ENCODE results near the gene AFF3. TPM values are rescaled to one million over a fixed set of nuclear protein-coding genes. Genes with fewer than 3 reads are reported as not detected.
A peak's percentile ranks its signal among the peaks of the same experiment; 100 is the strongest.
"Not testable (repeated sequence)": the region's sequence is repeated elsewhere in the genome, so short reads cannot be mapped to it uniquely, and the experiment has no call there.

AFF3 gene
- total RNA-seq, 1 donor from 2014 or later, result 44.6 TPM

DNA sequence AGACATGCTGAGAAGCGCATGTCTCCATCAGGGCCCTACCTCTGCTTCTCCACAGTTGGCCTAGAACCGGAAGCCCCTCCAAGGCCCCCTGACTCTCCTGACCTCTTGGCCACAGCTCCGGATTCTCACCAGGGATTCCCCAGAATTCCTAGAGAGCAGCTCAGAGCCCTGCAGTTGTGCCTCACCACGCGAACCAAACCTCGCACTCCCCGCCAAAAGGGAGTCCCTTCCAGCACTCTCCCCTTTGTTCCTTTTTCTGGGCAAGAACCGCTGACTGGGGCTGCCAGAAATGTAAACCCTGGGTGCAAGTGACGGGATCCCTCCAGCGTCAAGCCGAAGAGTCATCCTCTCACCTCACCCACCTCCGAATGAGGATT, 36.7 kb downstream of the AFF3 start:
- Histone ChIP-seq H3K9me3 (no peaks in the 10 kb centered on the region), H3K4me3 (peak overlapping the region; percentile 51), H3K27me3 (peaks cover 20% of the 10 kb centered on the region), H3K27ac (peak overlapping the region; percentile 42), H3K4me1 (peaks cover 8% of the 10 kb centered on the region), H3K36me3 (no peaks in the 10 kb centered on the region)
- intact Hi-C loops (cut with DNase I), result no loop called here
- TF ChIP-seq, protein P1, sequence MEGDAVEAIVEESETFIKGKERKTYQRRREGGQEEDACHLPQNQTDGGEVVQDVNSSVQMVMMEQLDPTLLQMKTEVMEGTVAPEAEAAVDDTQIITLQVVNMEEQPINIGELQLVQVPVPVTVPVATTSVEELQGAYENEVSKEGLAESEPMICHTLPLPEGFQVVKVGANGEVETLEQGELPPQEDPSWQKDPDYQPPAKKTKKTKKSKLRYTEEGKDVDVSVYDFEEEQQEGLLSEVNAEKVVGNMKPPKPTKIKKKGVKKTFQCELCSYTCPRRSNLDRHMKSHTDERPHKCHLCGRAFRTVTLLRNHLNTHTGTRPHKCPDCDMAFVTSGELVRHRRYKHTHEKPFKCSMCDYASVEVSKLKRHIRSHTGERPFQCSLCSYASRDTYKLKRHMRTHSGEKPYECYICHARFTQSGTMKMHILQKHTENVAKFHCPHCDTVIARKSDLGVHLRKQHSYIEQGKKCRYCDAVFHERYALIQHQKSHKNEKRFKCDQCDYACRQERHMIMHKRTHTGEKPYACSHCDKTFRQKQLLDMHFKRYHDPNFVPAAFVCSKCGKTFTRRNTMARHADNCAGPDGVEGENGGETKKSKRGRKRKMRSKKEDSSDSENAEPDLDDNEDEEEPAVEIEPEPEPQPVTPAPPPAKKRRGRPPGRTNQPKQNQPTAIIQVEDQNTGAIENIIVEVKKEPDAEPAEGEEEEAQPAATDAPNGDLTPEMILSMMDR (IDR thresholded peaks at IDR 0.05), result no peak
- no peak for ATAC-seq
- no peak for DNase-seq

DNA sequence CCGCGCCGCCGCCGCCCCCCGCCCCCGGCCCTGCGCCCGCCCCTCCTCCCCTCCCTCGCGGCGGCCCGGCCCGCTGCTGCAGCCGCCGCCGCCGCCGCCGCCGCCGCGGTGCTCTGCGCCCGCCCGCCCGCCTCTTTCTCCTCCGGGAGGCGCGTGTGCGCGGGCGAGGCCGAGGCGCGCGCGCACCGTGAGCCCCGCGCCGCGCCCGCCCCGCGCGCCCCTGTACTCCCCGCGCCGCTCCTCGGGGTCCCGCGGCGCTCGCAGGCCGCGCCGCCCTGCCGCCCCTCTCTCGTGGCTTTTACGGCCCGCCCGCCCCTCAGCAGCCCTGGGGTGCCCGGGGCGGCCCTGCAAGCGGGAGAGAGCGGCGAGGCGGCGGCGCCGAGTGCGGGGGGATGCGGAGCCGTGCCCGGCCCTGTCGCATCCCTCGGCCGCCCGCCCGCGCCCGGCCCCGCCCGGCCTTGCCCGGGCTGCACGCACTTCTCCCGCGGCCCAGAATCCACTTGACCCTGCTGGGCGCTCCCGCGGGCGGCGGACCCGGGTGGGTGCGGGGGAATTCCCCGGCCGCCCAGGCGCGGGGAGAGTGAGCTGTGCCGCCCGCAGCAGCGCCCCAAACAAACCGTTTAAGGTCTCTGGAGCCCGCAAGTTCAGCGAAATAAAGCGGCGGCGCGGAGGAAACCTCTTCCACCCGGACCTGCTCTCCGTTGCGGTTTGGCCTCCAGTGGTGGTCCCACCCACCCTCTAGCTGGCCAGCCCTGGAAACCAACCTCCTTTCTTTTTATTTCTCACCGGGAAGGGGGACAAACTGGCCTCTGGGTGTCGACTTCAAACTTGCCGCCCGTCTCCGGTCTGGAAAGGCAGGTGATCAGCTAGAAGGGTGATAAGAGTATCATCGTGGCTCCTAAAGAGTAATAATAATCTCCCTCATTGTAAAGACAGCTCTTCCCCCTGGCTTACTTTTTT, 37.4 kb downstream of the AFF3 start:
- H3K27me3 ChIP-seq, result peaks cover 20% of the 10 kb centered on the region
- peak overlapping the region; percentile 42 for H3K27ac ChIP-seq
- ATAC-seq (peak; percentile 74), DNase-seq (peak; percentile 66)
- H3K4me1 ChIP-seq, result peaks cover 8% of the 10 kb centered on the region
- intact Hi-C loops (cut with DNase I), result no loop called here
- peak overlapping the region; percentile 51 for H3K4me3 ChIP-seq
- H3K36me3 ChIP-seq, result no peaks in the 10 kb centered on the region
- TF ChIP-seq, protein P1 (IDR thresholded peaks at IDR 0.05), result no peak
- H3K9me3 ChIP-seq, result no peaks in the 10 kb centered on the region

DNA sequence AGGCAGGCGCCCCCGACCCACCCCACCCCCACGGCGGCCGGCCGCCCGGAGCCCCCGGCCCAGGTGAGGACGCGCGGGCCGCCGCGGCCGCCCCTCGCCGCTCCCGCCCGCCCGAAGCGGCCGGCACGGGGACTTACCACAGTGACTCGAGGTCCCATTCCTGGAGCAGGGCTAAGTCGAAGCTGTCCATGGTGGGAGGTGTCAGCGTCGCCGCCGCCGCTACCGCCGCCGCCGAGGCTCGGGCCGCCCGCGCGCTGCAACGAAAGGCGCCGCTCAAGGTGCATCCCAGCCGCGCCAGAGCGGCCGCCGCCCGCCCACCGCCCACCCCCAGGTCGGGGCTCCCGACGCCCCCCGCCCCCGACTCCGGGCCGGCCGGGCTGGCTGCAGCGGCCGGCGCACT, 38.1 kb downstream of the AFF3 start:
- intact Hi-C loops (cut with DNase I); H3K4me3 ChIP-seq; DNase-seq; H3K36me3 ChIP-seq; H3K27ac ChIP-seq; H3K4me1 ChIP-seq; H3K9me3 ChIP-seq: not testable (repeated sequence)
- H3K27me3 ChIP-seq, result peaks cover 20% of the 10 kb centered on the region
- ATAC-seq, result peak; percentile 59

DNA sequence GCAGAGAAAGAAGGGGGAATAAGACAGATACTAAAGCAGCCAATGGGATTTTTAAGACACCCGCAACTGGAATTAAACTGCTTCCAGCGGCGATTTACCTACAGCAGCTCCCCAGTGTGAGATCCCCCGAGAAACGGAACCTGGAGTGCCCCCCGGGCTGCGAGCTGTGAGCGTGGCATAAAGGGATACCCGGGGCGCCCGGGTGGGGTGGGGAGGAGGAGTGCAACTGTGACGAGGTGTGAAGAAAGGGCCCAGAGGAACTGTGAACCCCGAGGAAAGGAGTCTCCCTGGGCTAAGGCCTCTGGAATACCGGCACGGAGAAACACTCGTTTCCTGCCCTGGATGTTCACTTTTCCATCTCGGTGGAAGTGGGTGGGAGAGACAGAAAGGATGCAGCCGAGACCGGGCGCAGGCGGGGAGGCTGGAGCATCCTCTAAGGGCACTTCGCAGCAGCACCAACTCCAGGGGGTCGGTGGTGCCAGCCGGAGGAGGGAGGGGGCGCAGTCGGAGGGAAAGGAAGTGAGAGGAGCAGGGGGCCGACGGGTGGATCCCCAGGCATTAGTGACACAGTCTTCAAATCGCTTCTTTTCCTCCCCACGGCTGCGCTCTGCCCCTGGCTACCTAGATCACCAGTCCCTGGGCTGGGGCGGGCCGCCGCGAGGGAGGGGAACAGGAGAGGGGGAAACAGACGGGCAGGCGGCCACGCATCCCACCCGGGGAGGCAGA, 38.7 kb downstream of the AFF3 start:
- H3K36me3 ChIP-seq; H3K27ac ChIP-seq; H3K9me3 ChIP-seq; DNase-seq; H3K4me3 ChIP-seq; H3K4me1 ChIP-seq; intact Hi-C loops (cut with DNase I): not testable (repeated sequence)
- ATAC-seq, result peak; percentile 39
- peaks cover 20% of the 10 kb centered on the region for H3K27me3 ChIP-seq

DNA sequence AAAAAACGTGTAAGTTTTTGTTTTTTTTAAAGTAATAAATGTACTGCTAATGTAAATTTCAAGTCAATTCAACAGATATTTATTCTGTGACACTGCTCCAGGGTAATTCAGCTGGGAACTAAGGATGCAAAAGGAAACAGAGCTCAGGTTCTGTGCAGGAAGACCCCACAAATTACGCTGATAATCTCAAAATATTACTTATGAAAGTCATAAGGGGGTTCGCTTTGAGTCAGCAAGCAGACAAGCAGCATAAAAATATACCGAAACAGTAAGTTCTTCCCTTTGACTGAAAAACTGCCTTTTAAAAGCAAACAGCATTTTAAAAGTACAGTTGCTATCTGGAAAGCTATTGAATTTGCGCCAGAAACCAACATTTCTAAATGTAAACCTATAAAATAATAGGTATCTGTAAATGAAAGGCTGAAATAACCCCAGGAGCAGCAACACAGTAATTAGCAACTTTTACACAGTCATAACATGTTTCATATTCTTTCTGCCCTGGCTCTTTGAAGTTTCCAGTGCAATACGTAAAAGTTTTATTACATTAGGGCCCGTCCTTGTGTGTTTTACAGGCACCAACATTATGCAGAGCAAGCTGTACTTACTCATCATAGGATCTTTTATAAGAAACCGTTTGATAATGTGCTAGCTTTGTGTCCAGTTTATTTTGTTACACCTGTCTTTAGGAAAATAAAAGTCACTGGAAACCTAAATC, 39.8 kb downstream of the AFF3 start:
- intact Hi-C loops (cut with DNase I); ATAC-seq: not testable (repeated sequence)

DNA sequence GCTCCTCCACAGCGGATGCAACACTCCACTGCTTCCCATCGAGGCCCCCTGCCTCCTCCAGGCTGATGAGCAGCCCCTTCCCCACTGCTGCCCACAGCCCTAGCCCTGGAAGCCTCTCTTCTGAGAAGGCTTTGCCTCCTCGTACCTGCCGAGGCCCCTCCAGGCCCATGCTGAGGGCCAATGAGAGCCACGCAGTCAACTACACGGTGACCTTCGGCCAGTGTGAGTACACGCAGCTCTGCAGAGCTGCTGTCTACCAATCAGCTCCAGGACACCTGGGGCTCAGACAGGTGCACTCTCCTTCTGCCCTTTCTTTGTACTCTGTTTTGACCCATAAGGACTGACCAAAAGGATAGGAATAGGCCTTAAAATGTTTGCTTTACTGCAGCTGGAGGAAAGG, 43.5 kb downstream of the AFF3 start:
- H3K36me3 ChIP-seq; ATAC-seq; DNase-seq; H3K27ac ChIP-seq; H3K9me3 ChIP-seq; H3K4me1 ChIP-seq; intact Hi-C loops (cut with DNase I); H3K4me3 ChIP-seq; H3K27me3 ChIP-seq: not testable (repeated sequence)

More for the DNA sequence above, 39.8 kb downstream of the AFF3 start:
- not testable (repeated sequence) for H3K36me3 ChIP-seq, H3K4me3 ChIP-seq, H3K9me3 ChIP-seq, DNase-seq, H3K27ac ChIP-seq, H3K4me1 ChIP-seq
- peaks cover 10% of the 10 kb centered on the region for H3K27me3 ChIP-seq

DNA sequence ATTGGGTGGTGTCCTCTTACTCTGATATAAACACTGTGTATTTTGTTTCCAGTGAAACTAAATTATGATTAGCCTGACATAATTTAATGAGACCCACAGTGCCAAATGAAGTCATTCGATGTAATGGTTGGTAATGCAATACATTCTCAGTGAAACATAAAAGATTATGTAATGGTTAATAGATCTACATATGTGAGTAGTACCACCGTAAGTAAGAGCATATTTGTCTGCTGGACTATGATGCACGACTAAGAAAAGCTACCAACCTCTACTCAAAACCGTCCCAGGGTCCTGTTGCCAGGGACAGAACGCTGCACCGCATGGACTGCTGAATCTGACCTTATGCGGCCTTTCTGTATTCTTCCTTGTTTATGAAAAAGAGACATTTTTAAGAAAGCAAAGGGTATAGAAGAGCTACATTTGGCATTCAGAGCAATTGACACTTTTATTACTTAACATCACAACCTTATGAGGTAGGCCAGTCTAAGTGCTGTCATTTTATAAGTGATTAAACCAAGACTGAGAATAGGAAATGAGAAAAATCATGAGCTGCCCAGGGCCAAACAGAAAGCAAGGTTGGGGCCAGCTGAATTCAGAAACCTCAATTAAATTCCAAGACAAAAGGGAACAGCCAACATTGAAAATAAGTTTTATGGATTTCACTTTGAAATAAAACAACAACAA, 44.6 kb downstream of the AFF3 start:
- H3K36me3 ChIP-seq; H3K9me3 ChIP-seq; DNase-seq; H3K27ac ChIP-seq; ATAC-seq; H3K4me1 ChIP-seq; H3K27me3 ChIP-seq; H3K4me3 ChIP-seq; intact Hi-C loops (cut with DNase I): not testable (repeated sequence)

DNA sequence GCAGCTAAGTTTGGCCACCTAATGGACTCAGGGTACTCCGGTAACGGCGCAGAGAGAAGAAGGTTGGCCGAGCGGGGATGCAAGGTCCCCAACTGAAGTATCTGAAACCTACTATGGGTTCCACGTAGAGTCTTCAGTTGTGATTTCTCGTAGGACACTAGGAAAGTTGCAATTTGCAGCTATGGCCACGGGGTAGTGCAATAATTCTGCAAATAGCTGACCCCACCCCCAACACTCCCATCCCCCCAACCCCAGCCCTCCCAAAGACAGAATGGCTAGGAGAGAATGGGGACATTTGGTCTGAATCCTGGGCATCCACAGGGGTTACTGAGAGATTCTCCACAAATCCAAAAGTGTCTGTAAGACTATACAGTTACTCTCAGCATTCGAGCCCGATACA, 46.5 kb downstream of the AFF3 start:
- H3K27me3 ChIP-seq; ATAC-seq; H3K27ac ChIP-seq; intact Hi-C loops (cut with DNase I); DNase-seq; H3K9me3 ChIP-seq; H3K36me3 ChIP-seq; H3K4me1 ChIP-seq; H3K4me3 ChIP-seq: not testable (repeated sequence)

DNA sequence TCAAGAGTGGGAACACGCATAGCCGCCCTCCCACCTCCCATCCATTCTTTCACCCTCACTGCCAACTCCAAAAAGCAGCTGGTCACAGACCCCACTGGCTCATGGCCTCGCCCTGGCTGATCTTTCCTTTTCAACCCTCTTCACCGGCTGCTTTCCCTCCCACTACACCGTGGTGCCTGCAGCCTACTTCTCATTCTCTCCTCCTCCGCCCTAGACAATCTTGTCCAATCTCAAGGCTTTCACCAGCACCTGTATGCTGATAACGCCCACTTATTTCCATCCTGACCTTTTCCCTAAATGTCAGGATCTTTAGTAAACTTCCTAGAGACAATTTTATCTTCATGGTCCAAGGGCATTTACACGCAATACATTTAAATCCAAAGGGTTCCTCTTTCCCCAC, 50.6 kb downstream of the AFF3 start:
- intact Hi-C loops (cut with DNase I); H3K36me3 ChIP-seq; H3K4me1 ChIP-seq; H3K4me3 ChIP-seq; H3K9me3 ChIP-seq; H3K27ac ChIP-seq; H3K27me3 ChIP-seq; DNase-seq; ATAC-seq: not testable (repeated sequence)

DNA sequence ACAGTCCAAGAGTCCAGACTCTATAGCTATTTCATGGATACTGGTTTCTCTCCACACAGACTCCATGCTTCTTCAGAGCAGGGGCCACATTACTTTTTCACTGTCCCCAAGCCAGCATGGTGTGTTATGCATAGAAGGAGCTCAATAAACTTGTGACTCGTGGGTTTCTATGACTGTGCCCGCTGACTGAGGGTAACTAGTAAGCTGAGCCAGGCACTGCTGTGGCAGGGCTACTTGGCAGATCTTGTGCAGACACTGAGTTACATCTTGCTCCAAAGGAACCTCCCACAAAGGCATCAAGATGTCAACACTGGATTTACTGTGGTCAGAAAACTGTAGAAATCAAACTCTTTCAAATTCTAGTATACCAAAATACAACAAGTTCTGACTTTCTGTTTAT, 56.6 kb downstream of the AFF3 start:
- H3K27ac ChIP-seq; H3K27me3 ChIP-seq; H3K4me1 ChIP-seq; ATAC-seq; DNase-seq; intact Hi-C loops (cut with DNase I); H3K9me3 ChIP-seq; H3K4me3 ChIP-seq; H3K36me3 ChIP-seq: not testable (repeated sequence)
